GM19025 (cell line): Measurements from ENCODE around the gene BLVRB.

Source experiments
- ATAC-seq: cut with Tn5 transposase; IDR thresholded peaks from one replicate; pipeline ENCODE4 v1.9.1; 2021; ENCODE audit warnings: mild to moderate bottlenecking, low read depth, moderate library complexity; ENCODE audit not compliant: unreplicated experiment

BLVRB gene

GRCh38 chr19:40425450-40426287 lies 39.9 kb downstream of the BLVRB start, which contains the start of gene SERTAD1:
Gene SERTAD1, minus strand, starts transcription at chr19:40425992. Its CDS starts 2,446 bp downstream, at chr19:40423546.
- ATAC-seq = peak; percentile 79

- ATAC-seq = no peak
These were observed 40.7 kb downstream of the BLVRB start for GRCh38 chr19:40424637-40425449.

- ATAC-seq = no peak
These were observed 41.6 kb downstream of the BLVRB start for GRCh38 chr19:40423938-40424337.

DNA sequence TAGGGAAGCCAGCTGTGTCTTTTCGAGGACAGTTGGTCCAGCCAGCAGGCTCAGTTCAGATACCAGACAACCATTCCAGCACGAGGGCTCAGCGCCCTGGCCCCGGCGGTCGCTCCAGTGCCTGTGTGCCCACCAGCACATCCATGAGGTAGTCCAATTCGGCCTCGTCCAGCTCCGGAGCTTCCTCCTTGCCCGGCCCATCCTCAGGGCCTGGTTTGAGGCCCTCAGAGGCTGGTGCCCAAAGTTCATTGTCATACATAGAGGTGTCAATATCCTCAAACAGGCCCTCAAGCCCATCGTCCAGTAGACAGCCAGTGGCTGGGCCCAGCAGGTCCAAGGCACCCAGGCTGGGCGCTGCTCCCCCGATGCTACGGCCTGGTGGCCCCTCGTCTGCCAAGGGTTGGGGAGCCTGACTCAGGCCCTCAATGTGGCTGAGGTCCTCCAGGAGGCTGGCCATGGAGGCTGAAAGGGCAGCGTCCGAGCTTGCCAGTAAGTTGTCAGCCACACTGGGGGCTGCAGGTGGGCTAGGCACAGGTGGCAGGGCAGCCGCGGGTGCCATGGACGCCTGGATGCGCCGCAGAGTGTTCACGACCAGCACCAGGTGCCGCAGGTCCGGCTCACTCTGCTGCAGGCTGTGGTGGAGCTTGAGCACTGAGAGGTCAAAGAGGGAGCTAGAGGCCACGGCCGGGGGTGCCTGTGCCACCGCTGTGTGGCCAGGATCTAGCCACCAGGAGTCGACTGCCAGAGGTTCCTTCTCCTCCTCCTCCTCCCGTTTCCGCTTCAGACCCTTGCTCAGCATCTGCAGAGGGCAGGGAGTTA lies 42.6 kb downstream of the BLVRB start:
- no peak for ATAC-seq

GRCh38 chr19:40421993-40422747 lies 43.4 kb downstream of the BLVRB start:
- ATAC-seq = no peak

DNA sequence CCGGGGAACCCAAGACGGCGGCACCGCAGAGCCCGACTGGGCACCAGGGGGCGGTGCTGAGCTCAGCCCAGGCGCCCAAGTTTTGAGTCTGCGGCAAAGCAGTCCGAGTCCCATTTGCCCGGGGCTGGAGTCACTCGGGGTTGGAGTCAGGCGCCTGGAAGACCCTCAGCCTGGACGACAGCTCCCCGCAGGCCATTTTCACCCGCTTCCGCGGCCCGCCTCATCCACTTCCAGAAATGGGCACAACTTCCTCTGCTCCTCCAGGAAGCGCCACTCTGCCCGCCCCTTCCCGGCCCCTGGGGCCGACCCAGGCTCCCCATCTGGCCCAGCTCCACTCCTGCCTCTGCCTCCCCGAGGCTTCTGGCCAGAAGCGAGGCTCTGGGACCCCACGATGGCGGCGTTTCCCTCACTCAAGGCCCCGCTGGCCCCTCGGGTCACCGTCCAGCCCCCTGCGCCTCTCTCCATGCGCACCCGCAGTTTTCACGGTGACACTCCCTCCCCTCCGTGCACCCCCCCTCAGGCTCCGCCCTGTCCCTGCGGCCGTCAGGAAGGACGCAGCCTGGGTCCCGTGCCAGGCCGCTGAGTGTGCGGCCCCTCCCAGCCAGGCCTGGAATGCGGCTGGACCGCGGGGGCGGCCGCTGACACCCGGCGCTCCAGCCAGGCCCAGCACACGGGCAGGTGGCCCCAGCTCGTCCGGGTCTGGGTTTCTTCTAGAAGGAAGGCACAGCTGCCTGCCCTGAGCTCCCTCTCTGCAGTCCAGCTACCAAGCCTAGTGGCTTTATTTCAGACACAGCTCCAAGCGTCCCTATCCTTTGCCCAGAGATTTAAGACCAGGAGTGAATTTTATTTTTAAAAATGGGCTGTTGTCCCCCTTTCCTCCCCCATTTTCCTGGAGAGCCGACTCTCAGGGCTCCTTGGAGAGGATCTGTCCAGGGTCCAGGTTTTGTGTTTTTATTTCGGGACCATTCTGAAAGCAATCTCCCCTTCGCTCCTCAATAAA lies 44.5 kb downstream of the BLVRB start:
- peak; percentile 37 for ATAC-seq

DNA sequence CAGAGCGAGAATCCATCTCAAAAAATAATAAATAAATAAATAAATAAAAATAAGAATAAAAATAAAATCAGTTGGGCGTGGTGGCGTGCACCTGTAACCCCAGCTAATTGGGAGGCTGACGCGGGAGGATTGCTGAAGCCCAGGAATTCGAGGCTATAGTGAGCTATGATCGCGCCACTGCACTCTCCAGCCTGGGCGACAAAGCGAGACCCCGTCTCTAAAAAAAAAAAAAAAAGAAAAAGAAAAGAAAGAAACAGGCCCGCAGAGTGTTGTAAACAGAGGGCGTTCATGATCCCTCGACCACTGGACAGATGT lies 45.1 kb downstream of the BLVRB start:
- ATAC-seq = no peak

GRCh38 chr19:40419780-40420179 lies 45.8 kb downstream of the BLVRB start:
- ATAC-seq = no peak

DNA sequence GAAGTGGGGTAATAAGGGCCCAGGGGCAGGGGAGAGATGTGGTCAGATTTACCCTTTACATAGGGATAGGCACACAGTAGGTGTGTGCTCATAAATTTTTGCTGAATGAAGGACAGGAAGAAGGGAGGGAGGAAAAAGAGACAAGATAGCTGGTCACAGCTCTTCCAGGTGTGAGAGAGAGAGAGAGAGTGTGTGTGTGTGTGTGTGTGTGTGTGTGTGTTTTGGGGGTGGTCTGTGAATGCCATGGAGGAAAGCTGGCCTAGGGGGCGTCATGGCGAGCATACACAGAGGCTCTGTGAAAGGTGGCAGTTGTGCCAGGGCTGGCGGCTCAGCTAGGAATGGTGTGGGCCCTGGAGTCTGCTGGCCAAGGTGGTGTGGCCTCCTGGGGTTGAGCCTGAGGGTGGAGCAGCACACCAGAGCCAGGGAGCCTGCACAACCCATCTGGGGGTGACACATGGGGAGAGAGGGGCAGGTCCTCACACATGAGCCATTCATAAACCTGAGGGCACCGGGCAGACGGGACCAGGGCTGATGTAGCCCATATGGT lies 46.4 kb downstream of the BLVRB start:
- ATAC-seq = no peak

- ATAC-seq = no peak
These were observed 47.5 kb downstream of the BLVRB start for GRCh38 chr19:40418040-40418439.

- no peak for ATAC-seq
These were observed 47.9 kb downstream of the BLVRB start for GRCh38 chr19:40417643-40417981.

GRCh38 chr19:40416918-40417642 lies 48.5 kb downstream of the BLVRB start:
- no peak for ATAC-seq

DNA sequence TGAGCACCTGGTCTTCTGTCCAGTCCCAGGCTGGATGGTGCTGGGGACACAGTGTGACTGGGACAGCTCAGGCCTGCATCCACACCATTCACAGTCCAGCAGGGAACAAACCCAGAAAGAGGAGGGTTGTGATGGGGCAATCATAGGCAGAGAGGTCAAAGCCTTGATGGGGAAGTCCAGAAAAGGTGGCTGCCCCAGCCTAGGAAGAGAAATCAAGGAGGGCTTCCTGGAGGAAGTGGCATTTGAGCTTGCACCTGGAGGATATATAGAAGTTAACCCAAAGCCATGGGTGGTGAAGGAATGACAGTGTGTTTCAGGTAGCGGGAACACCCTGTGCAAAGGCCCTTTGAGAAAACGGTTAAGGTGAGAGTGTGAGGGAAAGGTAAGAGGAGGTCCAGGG lies 49.8 kb downstream of the BLVRB start:
- ATAC-seq = no peak

GRCh38 chr19:40414542-40415535 lies 50.7 kb downstream of the BLVRB start:
- no peak for ATAC-seq

- no peak for ATAC-seq
These were observed 52.2 kb downstream of the BLVRB start, which contains the start of gene PRX for GRCh38 chr19:40413291-40413845. Gene PRX, minus strand, starts transcription at chr19:40413378. Its CDS starts 5,446 bp downstream, at chr19:40407932.

DNA sequence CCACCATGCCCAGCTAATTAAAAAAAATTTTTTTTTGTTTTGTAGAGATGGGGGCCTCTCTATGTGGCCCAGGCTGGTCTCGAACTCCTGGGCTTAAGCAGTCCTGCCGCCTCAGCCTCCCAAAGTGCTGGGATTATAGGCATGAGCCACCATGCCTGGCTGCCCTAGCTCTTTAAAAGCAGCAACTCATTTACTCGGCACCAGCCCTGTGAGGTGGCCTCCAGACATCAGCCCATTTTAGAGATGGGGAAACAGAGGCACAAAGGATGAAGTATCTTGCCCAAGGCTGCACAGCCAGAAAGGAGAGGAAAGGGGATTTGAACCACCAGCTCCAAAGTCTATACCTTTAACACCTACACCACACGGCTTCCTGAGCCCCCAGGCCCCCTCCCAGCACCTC lies 52.7 kb downstream of the BLVRB start:
- no peak for ATAC-seq
